Hepatocyte (in vitro differentiated cells): ENCODE results near the gene GRIN2D. TPM values are rescaled to one million over a fixed set of nuclear protein-coding genes. Genes with fewer than 3 reads are reported as not detected.
A peak's percentile ranks its signal among the peaks of the same experiment; 100 is the strongest.

Experiments
- DNase-seq: peaks from one replicate; pipeline ENCODE4 v3.0.0-alpha.2; 2016; ENCODE audit warnings: low spot score
- H2AFZ ChIP-seq: fragments of 200-600 bp; sonication (generic); 2 replicates; pipeline ENCODE4 v1.6.0; 2016; ENCODE audit warnings: antibody characterized with exemption, mild to moderate bottlenecking
- H3K27ac ChIP-seq: fragments of 200-600 bp; sonication (generic); 2 replicates; pipeline ENCODE4 v1.5.1; 2016; ENCODE audit warnings: mild to moderate bottlenecking
- H3K27me3 ChIP-seq: fragments of 200-600 bp; sonication (generic); 2 replicates; pipeline ENCODE4 v1.6.1; 2016
- H3K36me3 ChIP-seq: fragments of 200-600 bp; sonication (generic); replicated peaks from 2 replicates; pipeline ENCODE4 v1.5.1; 2016; ENCODE audit warnings: low read depth; ENCODE audit not compliant: insufficient read depth
- H3K4me1 ChIP-seq: fragments of 200-600 bp; sonication (generic); 2 replicates; pipeline ENCODE4 v1.5.1; 2016; ENCODE audit warnings: mild to moderate bottlenecking, moderate library complexity; ENCODE audit not compliant: insufficient read depth
- H3K4me2 ChIP-seq: fragments of 200-600 bp; sonication (generic); 2 replicates; pipeline ENCODE4 v1.6.0; 2016
- H3K4me3 ChIP-seq: fragments of 200-600 bp; sonication (generic); 2 replicates; pipeline ENCODE4 v1.5.1; 2016; ENCODE audit warnings: mild to moderate bottlenecking
- H3K79me2 ChIP-seq: fragments of 200-600 bp; sonication (generic); 2 replicates; pipeline ENCODE4 v1.6.0; 2017; ENCODE audit warnings: mild to moderate bottlenecking
- H3K9me2 ChIP-seq: fragments of 200-600 bp; sonication (generic); replicated peaks from 2 replicates; pipeline ENCODE4 v1.6.0; 2017; ENCODE audit warnings: mild to moderate bottlenecking; ENCODE audit not compliant: insufficient read depth
- H3K9me3 ChIP-seq: fragments of 200-600 bp; sonication (generic); 2 replicates; pipeline ENCODE4 v1.5.1; 2016; ENCODE audit warnings: low read depth, mild to moderate bottlenecking
- H4K20me1 ChIP-seq: fragments of 200-600 bp; sonication (generic); 2 replicates; pipeline ENCODE4 v1.6.0; 2016; ENCODE audit warnings: mild to moderate bottlenecking; ENCODE audit not compliant: insufficient read depth, poor library complexity, severe bottlenecking
- EZH2 ChIP-seq: fragments of 200-600 bp; sonication (generic); IDR thresholded peaks from 2 replicates; pipeline ENCODE4 v1.6.1; 2016; ENCODE audit warnings: antibody characterized with exemption, mild to moderate bottlenecking, borderline replicate concordance
- EZH2phosphoT487 ChIP-seq: fragments of 200-600 bp; sonication (generic); IDR thresholded peaks from one replicate; pipeline ENCODE4 v1.6.1; 2018; ENCODE audit warnings: antibody characterized with exemption, mild to moderate bottlenecking, low read depth, moderate library complexity; ENCODE audit not compliant: unreplicated experiment, severe bottlenecking
- WGBS: methylation state at CpG from one replicate; pipeline ENCODE4 v1.1.6; 2016; ENCODE audit warnings: low lambda C conversion rate; ENCODE audit errors: missing lambda C conversion rate; 5-methylcytosine and 5-hydroxymethylcytosine counted together
- polyA plus RNA-seq: library from polyadenylated mRNA; unstranded; fragments of >200 nt; fragmentation: Nextera tagmentation; extraction: Ambion mirVana; gene quantifications from 2 replicates; pipeline ENCODE4 v1.2.1, GENCODE V29; 2016
- total RNA-seq: library from RNA; depleted of rRNA; stranded (reverse); fragments of >200 nt; gene quantifications from 2 replicates; pipeline ENCODE4 v1.2.3, GENCODE V29; 2014
- TF ChIP-seq, protein P1 (sequence below): fragments of 200-600 bp; sonication (generic); IDR thresholded peaks from 2 replicates; pipeline ENCODE4 v1.5.1; 2016; ENCODE audit warnings: antibody characterized with exemption, mild to moderate bottlenecking; ENCODE audit not compliant: poor library complexity

Gene GRIN2D
- total and polyA plus RNA-seq, 2 experiments from 2014 or later, result 1.00 to 2.1 TPM

- Histone ChIP-seq H3K79me2 (no peaks in the 10 kb centered on the region), H3K4me3 (no peak overlapping the region), H2AFZ (peak overlapping the region; percentile 2), H3K27me3 (no peaks in the 10 kb centered on the region), H3K4me2 (peak overlapping the region; percentile 50), H3K9me2 (no peaks in the 10 kb centered on the region), H3K27ac (peak overlapping the region; percentile 29), H3K36me3 (no peaks in the 10 kb centered on the region), H3K9me3 (no peaks in the 10 kb centered on the region), H4K20me1 (no peaks in the 10 kb centered on the region), H3K4me1 (no peaks in the 10 kb centered on the region)
- WGBS, result 48% methylated on average over 8 of the region's 8 CpGs
- DNase-seq, result no peak
- TF ChIP-seq EZH2 (no peak), EZH2phosphoT487 (no peak)
- TF ChIP-seq, protein P1, sequence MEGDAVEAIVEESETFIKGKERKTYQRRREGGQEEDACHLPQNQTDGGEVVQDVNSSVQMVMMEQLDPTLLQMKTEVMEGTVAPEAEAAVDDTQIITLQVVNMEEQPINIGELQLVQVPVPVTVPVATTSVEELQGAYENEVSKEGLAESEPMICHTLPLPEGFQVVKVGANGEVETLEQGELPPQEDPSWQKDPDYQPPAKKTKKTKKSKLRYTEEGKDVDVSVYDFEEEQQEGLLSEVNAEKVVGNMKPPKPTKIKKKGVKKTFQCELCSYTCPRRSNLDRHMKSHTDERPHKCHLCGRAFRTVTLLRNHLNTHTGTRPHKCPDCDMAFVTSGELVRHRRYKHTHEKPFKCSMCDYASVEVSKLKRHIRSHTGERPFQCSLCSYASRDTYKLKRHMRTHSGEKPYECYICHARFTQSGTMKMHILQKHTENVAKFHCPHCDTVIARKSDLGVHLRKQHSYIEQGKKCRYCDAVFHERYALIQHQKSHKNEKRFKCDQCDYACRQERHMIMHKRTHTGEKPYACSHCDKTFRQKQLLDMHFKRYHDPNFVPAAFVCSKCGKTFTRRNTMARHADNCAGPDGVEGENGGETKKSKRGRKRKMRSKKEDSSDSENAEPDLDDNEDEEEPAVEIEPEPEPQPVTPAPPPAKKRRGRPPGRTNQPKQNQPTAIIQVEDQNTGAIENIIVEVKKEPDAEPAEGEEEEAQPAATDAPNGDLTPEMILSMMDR, result no peak
These were observed 31.3 kb downstream of the GRIN2D start for GRCh38 chr19:48424694-48425219.

- Histone ChIP-seq H3K79me2 (no peaks in the 10 kb centered on the region), H3K9me3 (no peaks in the 10 kb centered on the region), H3K4me3 (no peak overlapping the region), H3K4me1 (no peaks in the 10 kb centered on the region), H2AFZ (no peak overlapping the region), H4K20me1 (no peaks in the 10 kb centered on the region), H3K27ac (no peak overlapping the region), H3K27me3 (no peaks in the 10 kb centered on the region), H3K9me2 (no peaks in the 10 kb centered on the region), H3K36me3 (no peaks in the 10 kb centered on the region), H3K4me2 (no peak overlapping the region)
- WGBS, result 87% methylated on average over 1 of the region's 1 CpG
- DNase-seq, result no peak
- TF ChIP-seq, protein P1, result no peak
These were observed 35.2 kb downstream of the GRIN2D start for GRCh38 chr19:48428670-48429069.

DNA sequence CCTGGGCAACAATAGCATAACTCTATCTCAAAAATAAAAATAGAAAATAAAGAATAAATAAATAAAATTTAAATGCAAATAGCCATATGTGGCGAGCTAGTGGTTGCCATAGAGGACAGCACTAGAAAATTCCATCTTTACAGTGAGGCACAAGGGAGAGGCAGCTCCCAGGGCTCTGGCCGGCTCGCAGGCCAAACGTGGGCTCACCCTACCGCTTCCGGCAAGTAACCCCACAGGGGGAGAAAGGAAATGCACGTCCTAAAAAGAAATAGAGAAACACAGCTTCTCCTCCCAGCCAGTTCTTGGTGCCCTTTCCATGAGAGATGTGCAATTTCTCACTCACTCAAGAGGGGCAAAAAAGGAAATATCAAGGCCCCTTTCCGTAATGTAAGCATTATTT, 39.9 kb downstream of the GRIN2D start:
- Histone ChIP-seq H3K4me1 (no peaks in the 10 kb centered on the region), H3K36me3 (no peaks in the 10 kb centered on the region), H3K27ac (no peak overlapping the region), H3K79me2 (no peaks in the 10 kb centered on the region), H3K27me3 (no peaks in the 10 kb centered on the region), H4K20me1 (no peaks in the 10 kb centered on the region), H2AFZ (no peak overlapping the region), H3K4me3 (no peak overlapping the region), H3K9me2 (no peaks in the 10 kb centered on the region), H3K4me2 (no peak overlapping the region), H3K9me3 (no peaks in the 10 kb centered on the region)
- TF ChIP-seq EZH2phosphoT487 (no peak), EZH2 (no peak)
- TF ChIP-seq, protein P1, result no peak
- no peak for DNase-seq
- WGBS, result 84% methylated on average over 8 of the region's 8 CpGs

GRCh38 chr19:48436586-48436985, 43.1 kb downstream of the GRIN2D start:
- WGBS, result 93% methylated on average over 5 of the region's 5 CpGs
- no peaks in the 10 kb centered on the region for H3K79me2 ChIP-seq
- DNase-seq, result no peak

More at GRCh38 chr19:48436586-48436985, 43.1 kb downstream of the GRIN2D start:
- H3K9me3 ChIP-seq, result no peaks in the 10 kb centered on the region
- H3K9me2 ChIP-seq, result no peaks in the 10 kb centered on the region
- H3K27me3 ChIP-seq, result peaks cover under 1% of the 10 kb centered on the region
- H3K4me2 ChIP-seq, result no peak overlapping the region
- TF ChIP-seq EZH2phosphoT487 (no peak), EZH2 (no peak)
- TF ChIP-seq, protein P1, result no peak
- no peak overlapping the region for H3K4me3 ChIP-seq
- no peaks in the 10 kb centered on the region for H3K4me1 ChIP-seq
- H4K20me1 ChIP-seq, result no peaks in the 10 kb centered on the region
- no peak overlapping the region for H2AFZ ChIP-seq
- H3K27ac ChIP-seq, result no peak overlapping the region
- H3K36me3 ChIP-seq, result no peaks in the 10 kb centered on the region
